ENCODE measurements around the gene PTPN1. TPM values are rescaled to one million over a fixed set of nuclear protein-coding genes. Genes with fewer than 3 reads are reported as not detected.

Gene PTPN1
- total and polyA plus RNA-seq, 2 of the 4 experiments (the other 2 are of a cell fraction), result 31.7 to 37.4 TPM

- H2BK5ac ChIP-seq (ENCODE audit: low read depth, low read length, poor library complexity, severe bottlenecking), result peak overlapping the region; percentile 91
- H3K9me1 ChIP-seq (ENCODE audit: insufficient read depth, low read length), result peaks cover 33% of the 10 kb centered on the region
- H2AK5ac ChIP-seq (ENCODE audit: low read depth, low read length), result peak overlapping the region; percentile 98
- H3K23ac ChIP-seq (ENCODE audit: low read depth, low read length), result peak overlapping the region; percentile 50
- peak overlapping the region; percentile 88 for H4K91ac ChIP-seq (ENCODE audit: insufficient read depth, low read depth, low read length)
- no peak overlapping the region for H3K4me3 ChIP-seq (ENCODE audit: insufficient read depth, low read depth, low read length)
- peaks cover 40% of the 10 kb centered on the region for H3K36me3 ChIP-seq (ENCODE audit: control insufficient read depth, insufficient read depth, low read length)
- no peaks in the 10 kb centered on the region for H3K27me3 ChIP-seq (ENCODE audit: control insufficient read depth, insufficient read depth, low read length)
- peak overlapping the region; percentile 83 for H2BK120ac ChIP-seq (ENCODE audit: low read depth, low read length)
- BruUV-seq (replicated peaks), result no TSS peak
- H3K9me3 ChIP-seq (ENCODE audit: control insufficient read depth, insufficient read depth, low read length), result no peaks in the 10 kb centered on the region
- dilution Hi-C loops (cut with HindIII; ENCODE audit: low sequenced_read_pairs, unreplicated experiment) (no loop called here), in situ Hi-C loops (cut with MboI; ENCODE audit: low sequenced_read_pairs) (no loop called here), intact Hi-C loops (cut with micrococcal nuclease) (no loop called here)
- no peak for TF ChIP-seq CEBPB (IDR thresholded peaks at IDR 0.05; ENCODE audit: low read depth, low read length)
- TF ChIP-seq BHLHE40 (IDR thresholded peaks at IDR 0.05; ENCODE audit: low read depth, low read length), result no peak
- TF ChIP-seq MAZ (IDR thresholded peaks at IDR 0.05; ENCODE audit: borderline replicate concordance, low read depth, low read length), result no peak
- TF ChIP-seq RAD21 (IDR thresholded peaks at IDR 0.05; ENCODE audit: low read length), result no peak
- no peak for TF ChIP-seq ELK1 (IDR thresholded peaks at IDR 0.05; ENCODE audit: borderline replicate concordance, low read depth, low read length)
- peaks cover 56 to 90% of the 10 kb centered on the region in 2 experiments for H3K79me1 ChIP-seq (ENCODE audit: low read depth in 1 of 2, low read length in 2 of 2)
- H3K27ac ChIP-seq (ENCODE audit: insufficient read depth, low read length), result peak overlapping the region; percentile 87
- peak overlapping the region; percentile 83 for H2BK15ac ChIP-seq (ENCODE audit: low read depth, low read length)
- H2AK9ac ChIP-seq (replicated peaks; ENCODE audit: low read depth, low read length, poor library complexity), result peak overlapping the region; percentile 66
- H3K4me1 ChIP-seq (ENCODE audit: control insufficient read depth, insufficient read depth, low read length), result peaks cover 36% of the 10 kb centered on the region
- H3K9ac ChIP-seq (ENCODE audit: low read depth, low read length), result peak overlapping the region; percentile 31; the same call in 1 of the 2 replicates
- POLR2A ChIA-PET (ENCODE audit: unreplicated experiment), result no interaction called here
- peak overlapping the region; percentile 65 for H2BK20ac ChIP-seq (ENCODE audit: low read depth, low read length)
- peak overlapping the region; percentile 76 for H4K5ac ChIP-seq (ENCODE audit: low read depth, low read length)
- peak overlapping the region; percentile 14 to 91; a peak in 2 of 4 replicates for H4K8ac ChIP-seq (ENCODE audit: low read depth in 2 of 2, low read length in 2 of 2)
- H4K20me1 ChIP-seq (ENCODE audit: insufficient read depth, low read length), result peaks cover 11% of the 10 kb centered on the region; the same call in 1 of the 2 replicates
- H3K14ac ChIP-seq (replicated peaks; ENCODE audit: low read depth, low read length), result peak overlapping the region; percentile 78
- 92% methylated on average over 3 of the region's 7 CpGs; no CpG with 5 or more reads in 1 of the 2 experiments for WGBS, 2 experiments (ENCODE audit: extremely low coverage in 2 of 2, insufficient read length in 1 of 2)
- H2AFZ ChIP-seq (replicated peaks; ENCODE audit: low read length, poor library complexity), result peak overlapping the region; percentile 5
- no peak; the same call in 1 of the 2 replicates for ATAC-seq (ENCODE audit: low read depth)
- peak overlapping the region; percentile 57 for H3K18ac ChIP-seq (ENCODE audit: low read depth, low read length)
- CTCF ChIA-PET, result interaction anchor here (1.1 kb wide), 1 partner anchor 11 kb away, joined by 3 read pairs; no protein-coding TSS in a partner anchor
- no peak for DNase-seq
- peak overlapping the region; percentile 63 for H3K4me2 ChIP-seq (ENCODE audit: low read depth, low read length)
- peak overlapping the region; percentile 17 for H3K56ac ChIP-seq (ENCODE audit: extremely low read depth, insufficient read depth, low read length)
- peak overlapping the region; percentile 91 for H3K4ac ChIP-seq (ENCODE audit: low read depth, low read length)
Measured at GRCh38 chr20:50562262-50562701, 52.1 kb downstream of the PTPN1 start.
